GM15510 (cell line): ENCODE results near the gene TSPY3.
"Not testable (repeated sequence)": the region's sequence is repeated elsewhere in the genome, so short reads cannot be mapped to it uniquely, and the experiment has no call there.

Experiments used
- POLR2A ChIP-seq: IDR thresholded peaks from 3 replicates; pipeline ENCODE4 v1.6.1; 2011; ENCODE audit warnings: borderline replicate concordance; ENCODE audit not compliant: insufficient read length; ENCODE audit errors: extremely low read depth

The TSPY3 gene, protein sequence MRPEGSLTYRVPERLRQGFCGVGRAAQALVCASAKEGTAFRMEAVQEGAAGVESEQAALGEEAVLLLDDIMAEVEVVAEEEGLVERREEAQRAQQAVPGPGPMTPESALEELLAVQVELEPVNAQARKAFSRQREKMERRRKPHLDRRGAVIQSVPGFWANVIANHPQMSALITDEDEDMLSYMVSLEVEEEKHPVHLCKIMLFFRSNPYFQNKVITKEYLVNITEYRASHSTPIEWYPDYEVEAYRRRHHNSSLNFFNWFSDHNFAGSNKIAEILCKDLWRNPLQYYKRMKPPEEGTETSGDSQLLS

DNA sequence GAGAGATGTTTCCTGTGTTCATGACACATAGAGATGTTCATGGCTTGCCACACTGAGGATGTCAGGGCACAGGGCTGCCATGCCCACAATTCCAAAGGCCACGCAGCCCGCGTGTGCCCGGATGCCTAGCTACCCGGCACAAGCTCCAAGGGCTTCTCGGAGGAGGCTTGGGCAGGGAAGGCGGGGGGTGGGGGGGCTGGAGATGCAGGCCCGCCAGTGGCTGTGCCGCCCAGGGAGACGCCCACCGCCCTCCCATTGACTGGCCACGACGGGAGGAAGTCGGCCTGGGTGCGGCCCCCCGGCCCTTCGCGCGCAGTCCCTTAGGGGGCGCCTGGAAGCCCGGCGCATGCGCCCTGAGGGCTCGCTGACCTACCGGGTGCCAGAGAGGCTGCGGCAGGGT is at the start of gene TSPY3:
Gene TSPY3, plus strand, starts transcription at position 301 of the 400 bp plus-strand sequence. Its CDS starts 46 bp downstream, at position 347.
- TF ChIP-seq POLR2A = not testable (repeated sequence)

DNA sequence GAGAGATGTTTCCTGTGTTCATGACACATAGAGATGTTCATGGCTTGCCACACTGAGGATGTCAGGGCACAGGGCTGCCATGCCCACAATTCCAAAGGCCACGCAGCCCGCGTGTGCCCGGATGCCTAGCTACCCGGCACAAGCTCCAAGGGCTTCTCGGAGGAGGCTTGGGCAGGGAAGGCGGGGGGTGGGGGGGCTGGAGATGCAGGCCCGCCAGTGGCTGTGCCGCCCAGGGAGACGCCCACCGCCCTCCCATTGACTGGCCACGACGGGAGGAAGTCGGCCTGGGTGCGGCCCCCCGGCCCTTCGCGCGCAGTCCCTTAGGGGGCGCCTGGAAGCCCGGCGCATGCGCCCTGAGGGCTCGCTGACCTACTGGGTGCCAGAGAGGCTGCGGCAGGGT is 40.7 kb upstream of the TSPY3 start, which contains the start of gene TSPY8:
Gene TSPY8, plus strand, starts transcription at position 301 of the 400 bp plus-strand sequence. Its CDS starts 46 bp downstream, at position 347.
- not testable (repeated sequence) for TF ChIP-seq POLR2A
